Non-pigmented ciliary epithelial cell (primary cell): ENCODE measurements around the gene BRINP1.

Source experiments
- DNase-seq: peaks from one replicate; pipeline ENCODE4 v3.0.0-alpha.2; 2010; ENCODE audit warnings: low read depth

Gene BRINP1

DNA sequence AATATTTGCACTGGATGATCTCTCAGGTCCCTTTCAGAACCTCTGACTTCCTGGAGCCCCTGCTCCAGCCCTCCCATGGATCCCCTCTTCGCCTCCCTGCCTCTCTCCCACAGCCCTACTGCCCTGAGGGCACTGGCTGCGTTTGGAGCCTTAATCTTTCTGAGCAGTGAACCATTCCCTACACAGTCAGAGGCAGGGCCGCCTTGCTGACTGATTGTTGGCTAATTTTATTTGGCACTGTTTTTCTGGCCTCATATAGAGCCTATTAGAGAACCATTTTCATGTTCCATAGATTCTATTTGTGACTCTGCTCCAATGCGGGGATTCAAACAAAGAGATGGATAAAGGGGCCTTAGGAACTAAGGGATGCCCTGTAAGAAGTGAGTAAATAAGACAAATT lies 91.1 kb downstream of the BRINP1 start:
- DNase-seq, result no peak

DNA sequence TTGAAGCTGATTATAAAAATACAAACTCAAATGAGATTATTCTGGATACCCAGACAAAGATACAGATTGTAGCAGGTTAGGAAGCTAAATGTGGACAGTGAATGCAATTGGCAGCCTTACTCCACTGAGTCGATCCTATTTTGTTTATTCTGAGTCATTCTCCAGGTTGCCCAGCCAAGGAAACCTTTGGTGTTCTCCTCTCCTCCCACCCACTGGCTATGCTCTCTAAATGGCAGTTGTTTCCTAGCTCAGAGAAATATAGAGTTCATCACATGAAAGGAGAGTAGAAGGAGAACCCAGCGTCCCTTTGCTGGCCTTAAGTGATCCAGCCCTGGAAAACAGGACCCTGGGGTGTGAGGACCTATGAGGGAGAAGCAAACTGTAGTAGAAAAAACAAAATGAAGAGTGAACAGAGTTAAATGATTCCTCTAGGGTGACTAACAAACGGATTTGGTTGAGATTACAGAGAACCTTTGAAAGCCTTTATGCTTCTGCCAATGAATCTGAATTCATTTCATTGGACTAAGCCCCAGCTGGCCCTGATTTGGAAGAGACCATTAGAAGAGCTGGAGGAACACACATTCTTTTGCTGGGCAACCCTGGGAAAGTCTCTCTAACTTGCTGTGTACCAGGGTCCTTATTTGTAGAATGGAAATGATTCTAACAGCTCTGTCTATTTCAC lies 95.1 kb downstream of the BRINP1 start:
- DNase-seq, result no peak

DNA sequence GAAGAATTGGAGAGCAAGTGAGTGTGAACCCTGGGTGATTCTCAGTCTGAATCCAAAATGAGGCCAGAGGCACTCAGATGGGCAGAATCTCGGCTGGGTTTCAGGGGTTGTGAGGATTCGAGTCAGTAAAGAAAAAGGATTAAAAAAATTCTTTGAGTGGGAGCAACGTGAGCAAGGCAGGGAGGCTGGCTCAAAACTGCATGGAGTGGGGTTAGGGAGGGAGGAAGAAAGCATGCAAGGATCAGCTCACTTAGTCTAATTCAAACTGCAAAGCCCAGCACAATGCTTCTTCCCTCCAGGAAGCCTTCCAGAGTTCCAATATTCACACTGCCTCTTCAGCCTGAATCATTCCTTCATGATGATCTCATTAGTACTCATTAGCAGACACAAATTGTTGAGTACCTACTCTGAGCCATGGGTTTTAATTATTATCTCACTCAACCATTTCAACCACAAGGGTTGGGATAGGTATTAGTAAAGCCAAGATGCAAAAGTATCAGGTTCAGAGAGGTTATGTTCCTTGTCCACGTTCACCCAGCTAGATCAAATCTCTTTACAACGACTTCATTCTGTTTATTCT lies 95.8 kb downstream of the BRINP1 start:
- no peak for DNase-seq

DNA sequence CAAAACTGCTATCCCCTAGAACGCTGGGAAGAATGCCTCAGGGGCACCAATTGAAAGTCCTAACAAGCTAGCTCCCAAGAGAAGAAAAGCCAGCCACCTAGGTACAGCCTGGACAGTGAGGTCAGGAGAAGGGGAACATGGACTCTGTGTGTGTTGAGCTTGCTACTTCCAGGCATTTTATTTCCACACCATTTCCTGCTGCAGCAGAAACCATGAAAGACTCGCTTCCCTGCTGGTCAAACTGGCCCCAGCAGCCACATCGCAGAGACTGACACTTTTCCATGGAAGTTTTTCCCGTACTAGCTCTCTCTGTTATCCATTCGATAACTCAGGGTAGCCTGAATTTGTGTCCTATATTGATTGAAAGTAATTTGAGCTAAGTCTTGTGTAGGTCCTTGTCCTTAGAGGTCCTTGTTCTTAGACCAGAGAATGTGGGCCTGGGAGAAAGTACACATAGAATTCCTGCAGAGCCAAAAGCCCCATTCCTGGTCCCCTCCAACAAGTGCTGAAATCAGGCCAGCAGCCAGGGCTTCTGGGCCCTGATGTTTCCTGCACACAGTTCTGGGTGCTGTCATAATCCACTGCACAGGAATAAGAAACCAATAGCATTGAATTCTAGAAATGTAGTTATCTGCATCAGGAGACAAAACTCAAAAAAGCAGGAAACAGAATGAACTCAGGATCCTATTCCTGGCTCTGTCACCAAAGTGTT lies 96.6 kb downstream of the BRINP1 start:
- no peak for DNase-seq

DNA sequence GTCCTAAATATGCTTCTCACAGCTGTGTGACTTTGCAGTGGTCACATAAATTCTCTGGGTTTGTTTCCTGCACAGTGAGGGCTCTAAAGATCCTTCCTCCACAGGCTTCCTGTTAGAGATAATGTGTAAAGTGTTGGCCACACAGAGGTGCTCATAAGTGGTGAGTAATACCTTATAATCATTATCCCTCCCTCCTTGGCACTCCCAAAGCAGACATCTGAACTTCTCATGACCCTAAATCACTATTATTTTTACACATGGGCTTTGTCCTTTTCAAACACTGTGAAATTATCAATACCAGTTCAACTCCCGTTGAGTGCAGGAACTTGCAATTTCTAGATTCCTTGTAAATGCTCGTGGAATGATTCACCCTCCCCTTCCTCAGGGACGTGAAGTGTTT lies 100.2 kb downstream of the BRINP1 start:
- no peak for DNase-seq

DNA sequence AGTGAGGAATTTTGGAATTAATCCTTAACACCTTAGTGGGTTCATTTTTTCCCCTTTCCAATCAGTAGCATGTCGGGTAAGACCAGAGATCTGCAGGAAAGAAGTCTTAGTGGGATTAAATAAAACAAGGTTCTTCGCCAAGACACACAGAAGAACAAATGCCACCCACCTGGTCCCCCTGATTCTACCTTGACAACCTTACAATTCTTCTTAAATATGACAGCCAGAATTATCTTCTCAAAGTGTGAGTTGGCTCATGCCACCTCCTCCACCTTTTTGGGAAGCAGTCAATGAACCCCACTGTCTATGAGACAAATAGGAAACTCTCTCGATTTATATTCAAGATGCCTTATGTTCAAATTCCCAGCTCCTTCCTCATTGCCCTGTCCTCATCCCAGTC lies 105.1 kb downstream of the BRINP1 start:
- no peak for DNase-seq

DNA sequence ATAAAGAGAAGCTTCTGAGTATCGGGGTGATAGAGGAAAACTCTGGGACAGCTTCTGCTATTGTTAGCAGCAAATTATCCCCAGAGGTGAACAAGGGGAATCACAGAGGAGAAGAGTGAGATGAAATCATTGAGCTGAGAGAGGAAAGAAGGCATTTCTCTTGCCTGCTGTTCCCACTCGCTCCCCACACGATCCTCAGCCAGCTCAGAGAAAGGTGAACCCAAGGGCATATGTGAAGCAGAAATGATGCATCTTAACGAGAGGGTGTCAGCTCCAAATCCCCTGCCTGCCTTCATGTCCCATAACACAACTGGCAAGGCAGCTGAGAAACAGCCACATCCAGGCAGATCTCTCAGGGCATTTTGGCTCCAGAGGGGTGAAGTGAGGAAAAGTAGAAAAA lies 111.6 kb downstream of the BRINP1 start:
- no peak for DNase-seq

DNA sequence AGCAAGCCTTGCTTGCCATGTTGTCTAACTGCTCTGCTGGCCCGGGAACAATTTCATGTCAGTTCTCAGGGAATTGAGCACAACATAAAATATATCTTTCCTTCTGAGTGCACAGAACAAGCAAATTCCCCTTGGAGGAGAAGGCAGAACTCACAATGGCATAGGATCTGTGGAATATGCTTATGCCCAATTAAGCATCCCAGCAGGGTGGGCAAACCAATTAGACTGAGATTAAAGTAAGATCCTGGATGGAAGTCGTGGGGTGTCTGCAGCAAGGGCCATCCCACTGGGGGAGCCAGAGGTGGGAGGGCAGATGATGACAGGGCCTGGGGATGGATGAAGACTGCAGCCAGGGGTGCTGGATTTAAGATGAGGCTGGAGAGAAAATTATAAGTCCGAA lies 114.1 kb downstream of the BRINP1 start:
- DNase-seq, result no peak

DNA sequence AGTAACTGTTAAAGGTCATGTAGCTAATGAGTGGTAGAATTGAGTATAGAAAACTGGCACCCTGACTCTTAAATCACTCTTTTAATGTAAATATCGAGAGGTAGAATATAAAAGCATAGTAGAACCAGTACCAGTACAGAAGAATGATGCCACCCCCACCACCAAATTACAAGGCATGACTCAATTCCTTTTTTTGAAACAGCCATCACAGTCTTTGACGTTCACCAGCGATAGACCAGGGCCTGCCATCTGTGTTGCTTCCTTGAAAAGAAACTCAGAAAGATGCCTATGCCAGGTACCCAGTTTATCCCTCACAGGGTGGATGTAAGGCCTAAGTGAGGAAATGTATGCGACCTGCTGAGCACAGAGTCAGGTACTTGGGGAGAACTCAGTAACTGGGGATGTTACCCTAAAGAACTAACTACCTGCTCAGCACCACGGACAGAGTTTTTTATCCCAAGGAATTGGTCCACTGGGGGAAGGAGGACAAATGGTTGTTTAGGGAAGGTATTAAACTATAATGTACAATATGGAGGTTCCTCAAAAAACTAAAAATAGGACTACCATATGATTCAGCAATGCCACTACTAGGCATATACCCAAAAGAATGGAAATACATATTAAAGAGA lies 116.5 kb downstream of the BRINP1 start:
- DNase-seq, result no peak

DNA sequence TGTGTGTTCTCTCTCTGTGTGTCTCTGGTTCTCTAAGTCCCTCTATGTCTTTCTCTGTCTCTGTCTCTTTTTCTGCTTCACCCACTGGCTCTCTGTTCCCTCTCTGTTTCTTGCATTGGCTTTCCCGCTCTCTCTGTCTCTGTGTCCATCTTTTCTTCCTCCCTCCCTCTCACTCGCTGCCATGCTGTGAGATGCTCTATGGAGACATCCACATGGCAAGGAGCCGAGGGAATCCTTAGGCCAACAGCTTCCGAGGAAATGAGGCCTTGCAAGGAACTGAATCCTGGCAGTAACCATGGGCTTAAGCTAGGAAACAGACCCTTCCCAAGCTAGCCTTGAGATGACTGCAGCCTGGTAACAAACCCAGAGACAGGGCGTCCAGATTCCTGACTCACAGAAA lies 117.3 kb downstream of the BRINP1 start:
- no peak for DNase-seq

DNA sequence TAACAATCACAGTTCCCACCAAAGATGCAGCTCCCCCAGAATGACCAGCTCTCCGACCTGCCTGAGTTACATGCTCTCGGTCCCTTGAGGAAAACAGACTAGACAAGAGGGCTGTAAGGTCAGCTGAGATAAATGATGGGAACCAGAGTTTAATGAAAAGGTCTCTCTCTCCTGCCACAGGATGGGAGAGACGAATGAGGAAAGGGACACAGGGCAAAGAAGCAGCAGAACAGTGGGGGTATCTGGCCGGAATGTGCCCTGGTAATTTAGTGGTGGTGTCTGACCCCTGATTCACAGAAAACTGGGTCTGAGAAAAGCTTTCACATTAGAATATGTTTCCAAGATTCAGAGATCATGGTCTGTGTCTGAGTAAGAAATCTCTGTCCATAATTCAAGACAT lies 118.5 kb downstream of the BRINP1 start:
- DNase-seq, result no peak

DNA sequence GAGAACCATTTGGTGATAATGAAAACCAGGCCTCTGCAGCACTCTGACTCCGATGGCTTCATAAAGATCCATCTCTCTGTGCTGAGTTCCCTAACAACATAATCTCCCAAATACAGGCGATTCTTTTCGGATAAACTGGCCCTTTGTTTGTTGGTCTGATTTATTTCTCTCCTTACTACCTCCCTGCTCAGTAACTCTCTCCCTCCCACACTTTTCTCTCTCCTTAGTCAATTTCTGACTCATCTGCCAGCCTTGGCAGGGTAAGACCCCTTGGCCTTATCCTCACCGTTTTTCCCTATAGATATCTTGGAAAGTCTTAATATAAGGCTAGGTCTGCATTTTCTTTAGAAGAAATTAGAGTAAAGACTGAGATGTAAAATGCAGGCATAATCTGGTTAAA lies 128.7 kb downstream of the BRINP1 start:
- DNase-seq, result no peak

DNA sequence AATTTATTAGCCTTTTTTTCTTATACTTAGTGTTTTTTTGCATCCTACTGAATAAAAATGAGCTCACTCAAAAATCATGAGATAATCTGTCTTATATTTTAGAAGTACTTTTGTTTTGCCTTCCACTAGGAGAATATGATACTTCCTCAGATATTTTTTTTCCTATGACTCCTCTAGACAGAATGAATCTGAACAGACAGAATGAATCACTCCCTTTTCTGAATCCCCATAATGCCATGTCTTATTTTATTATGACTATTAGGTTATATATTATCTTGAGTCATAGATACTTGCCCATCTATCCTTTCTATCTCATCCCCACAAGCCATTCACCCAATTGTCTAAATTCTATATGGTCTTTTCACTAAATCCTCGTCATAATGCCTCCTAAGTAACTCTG lies 134.6 kb downstream of the BRINP1 start:
- no peak for DNase-seq

DNA sequence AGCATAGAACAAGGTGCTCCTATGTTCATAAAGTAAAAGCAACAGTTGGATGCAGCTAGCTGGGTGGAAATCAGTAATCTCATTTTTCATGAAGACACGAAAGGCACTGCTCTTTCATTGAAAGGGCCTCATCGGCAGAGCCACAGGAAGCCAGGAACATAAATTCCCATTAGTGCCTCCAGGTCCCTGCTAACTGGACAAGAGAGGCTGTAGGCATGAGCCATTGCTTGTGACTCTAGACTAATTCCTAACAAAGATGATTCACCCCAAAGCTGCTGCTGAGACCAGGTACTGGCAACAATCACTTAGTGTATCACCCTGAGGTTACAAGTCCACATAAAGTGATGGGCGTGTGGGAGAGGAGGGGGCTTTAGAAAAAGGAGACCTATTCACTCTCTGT lies 141.8 kb downstream of the BRINP1 start:
- DNase-seq, result no peak

DNA sequence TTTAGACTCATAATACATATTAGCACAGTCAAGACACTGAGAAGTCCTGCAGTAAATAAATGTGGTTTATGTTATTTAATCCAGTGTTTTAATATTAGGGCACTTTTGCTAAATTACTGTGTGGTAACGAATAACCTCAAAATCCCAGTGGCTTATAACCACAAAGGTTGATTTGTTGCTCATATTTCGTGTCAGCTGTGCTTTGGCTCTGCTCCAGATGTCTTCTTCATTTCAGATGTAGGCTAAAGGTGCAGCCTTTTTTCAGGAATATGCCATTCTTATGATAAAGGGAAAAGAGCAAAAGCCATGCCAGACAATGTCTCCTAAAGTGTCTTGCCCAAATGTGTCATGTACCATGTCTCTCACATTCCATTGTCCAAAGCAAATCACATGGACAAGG lies 144.8 kb downstream of the BRINP1 start:
- DNase-seq, result no peak

DNA sequence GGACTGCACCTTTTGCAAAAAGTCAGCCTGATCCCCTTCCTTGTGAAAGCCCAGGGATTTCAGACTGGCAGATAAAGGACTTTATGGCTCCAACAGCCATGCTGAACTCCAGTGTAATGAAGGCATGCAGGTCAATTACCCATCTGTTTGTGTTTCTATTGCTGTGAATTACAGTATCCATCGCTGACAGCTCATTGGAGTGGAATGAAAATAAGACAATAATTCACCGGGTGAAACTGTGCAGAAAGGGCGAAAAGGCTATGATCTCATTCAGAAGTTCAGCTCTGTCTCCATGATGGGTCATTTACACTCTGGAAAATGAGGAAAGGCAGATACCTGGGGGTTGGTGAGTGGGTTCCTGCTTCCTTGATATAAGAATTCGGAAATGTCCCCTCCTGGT lies 148.0 kb downstream of the BRINP1 start:
- DNase-seq, result no peak

DNA sequence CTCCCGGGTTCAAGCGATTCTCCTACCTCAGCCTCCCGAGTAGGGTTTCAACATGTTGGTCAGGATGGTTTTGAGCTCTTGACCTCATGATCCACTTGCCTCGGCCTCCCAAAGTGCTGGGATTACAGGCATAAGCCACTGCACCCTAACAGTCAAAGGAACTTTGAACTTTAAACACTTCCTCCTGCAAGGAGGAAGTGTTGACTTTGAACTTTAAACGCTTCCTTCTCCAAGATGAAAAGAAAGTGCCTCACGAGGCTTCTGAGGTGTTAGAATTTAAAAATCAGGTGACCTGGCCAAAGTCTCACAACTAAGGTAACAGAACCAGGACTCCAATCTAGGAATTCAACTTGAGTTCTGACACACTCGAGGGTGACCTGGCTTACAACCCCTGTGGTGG lies 150.9 kb downstream of the BRINP1 start:
- no peak for DNase-seq

DNA sequence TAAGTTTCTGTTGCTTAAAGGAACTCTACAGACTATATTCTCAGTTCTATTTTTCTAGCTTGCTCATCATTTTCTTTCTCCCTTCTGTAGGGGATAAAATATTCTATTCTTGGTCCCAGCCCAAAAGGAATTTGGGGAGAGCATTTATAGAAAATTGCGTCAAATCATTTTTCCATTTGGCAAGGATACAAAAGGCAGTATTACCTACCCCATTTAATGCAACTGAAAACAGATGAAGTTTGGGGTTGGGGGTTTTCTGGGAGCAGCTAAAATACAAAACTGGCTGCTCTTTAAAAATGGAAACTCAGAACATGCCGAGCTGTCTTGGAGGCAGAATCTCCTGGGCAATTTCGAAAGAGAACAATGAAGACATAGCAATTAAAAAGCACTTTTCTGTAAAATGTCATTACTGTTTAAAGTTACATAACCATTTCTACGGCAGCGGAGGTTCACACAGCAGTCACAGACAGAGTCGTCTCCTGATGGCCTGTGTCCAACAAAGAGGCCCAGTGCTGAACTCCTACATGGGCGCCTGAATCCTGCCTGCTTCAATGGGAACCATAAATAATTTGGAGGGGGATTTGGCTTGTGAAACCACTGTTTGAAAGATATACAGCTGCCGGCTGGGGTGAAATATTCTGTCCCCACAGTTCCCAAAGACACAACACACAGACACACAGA lies 152.4 kb downstream of the BRINP1 start:
- no peak for DNase-seq

DNA sequence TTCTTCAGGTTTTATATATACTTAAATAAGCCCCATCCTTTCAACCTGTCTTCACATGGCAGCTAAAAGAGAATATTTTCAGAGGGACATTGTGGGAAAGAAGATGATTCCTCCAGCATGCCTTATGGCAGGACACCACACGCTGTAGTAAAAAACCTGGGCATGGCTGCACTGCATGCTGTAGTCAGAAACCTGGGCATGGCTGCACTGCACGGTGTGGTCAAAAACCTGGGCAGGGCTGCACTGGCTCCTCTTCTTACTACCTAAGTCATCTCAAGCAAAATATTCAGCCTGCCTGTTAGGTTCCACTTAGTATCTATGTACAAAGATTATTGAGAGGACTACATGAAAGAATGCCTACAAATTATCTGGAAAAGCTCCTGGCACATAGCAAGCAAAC lies 153.6 kb downstream of the BRINP1 start:
- no peak for DNase-seq

DNA sequence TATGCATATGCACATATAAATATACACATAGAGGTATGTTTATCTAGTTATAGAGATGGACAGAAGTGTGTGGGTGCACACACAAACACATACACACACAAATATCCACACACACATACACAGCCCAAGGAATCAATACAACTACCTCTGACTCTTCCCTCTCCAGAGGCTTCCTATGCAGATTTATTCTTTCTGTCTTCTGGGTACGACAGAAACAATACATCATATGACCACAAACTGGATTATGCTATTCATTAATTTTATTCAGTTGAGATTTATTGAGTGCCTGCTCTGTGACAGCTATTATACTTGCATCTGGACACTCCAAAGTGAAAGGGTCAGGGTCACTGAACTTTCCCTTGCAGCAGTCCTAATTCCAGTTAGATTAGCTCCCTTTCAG lies 155.8 kb downstream of the BRINP1 start:
- DNase-seq, result no peak

DNA sequence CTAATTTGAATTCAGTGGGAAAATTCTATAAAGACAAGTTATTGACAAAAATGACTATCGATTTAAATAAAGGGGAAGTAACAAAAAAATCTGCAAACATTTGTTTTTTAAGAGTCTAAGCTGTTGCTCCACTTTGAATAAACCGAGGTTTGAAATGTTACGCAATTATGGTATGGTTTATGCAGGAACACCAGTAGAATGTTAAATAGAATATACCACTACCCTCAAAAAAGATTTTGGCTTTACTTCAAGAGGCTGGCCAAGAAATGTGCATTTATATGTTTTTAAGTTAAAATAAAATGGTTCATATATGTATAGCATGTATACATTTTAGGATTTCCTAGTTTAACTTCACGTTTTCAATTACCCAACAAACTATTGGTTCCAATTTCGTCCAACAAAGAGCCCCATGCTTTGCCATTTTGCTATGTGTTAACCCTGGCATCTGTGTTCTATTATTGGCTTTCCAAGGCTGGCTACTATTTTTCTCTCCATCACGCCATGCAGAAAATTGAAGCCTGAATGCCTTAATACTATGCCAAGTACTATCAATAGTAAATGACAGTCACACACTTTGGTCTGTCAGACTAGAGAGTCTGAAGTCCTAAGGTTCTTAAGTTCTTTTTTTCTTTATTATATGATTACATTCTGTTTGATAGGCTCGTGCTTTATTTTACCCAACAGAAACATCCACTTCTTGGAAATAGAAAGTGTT lies 171.2 kb downstream of the BRINP1 start:
- no peak for DNase-seq

DNA sequence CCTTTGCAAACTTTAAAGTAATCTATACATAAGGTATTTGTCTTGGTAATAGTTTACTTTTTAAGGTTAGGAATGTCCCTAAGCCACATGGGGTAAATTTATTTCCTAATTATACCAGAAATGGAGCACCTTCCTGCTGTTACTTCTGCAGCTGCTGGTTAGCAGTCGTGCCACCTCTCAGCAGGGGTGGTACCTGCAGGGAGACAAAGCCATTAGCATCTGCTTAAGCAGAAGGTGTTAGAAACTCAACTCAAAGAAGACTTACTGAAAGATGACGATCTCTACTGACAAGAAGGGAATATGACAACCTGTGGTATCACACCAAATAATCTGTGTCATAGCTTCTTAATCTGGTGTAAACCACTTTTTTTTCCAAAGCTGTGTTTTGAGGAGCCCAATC lies 173.7 kb downstream of the BRINP1 start:
- DNase-seq, result no peak
